GM23338 (cell line): ENCODE measurements around the gene NEURL1B. TPM values are rescaled to one million over a fixed set of nuclear protein-coding genes. Genes with fewer than 3 reads are reported as not detected.

Experiments used
- ATAC-seq: fragments of 200-7000 bp; cut with Tn5 transposase; 3 replicates; pipeline ENCODE4 v1.9.1; 2020
- DNase-seq: peaks from one replicate; pipeline ENCODE4 v3.0.0-alpha.2; 2015; ENCODE audit warnings: low spot score
- H2AFZ ChIP-seq: fragments of 200-600 bp; sonication (generic); 2 replicates; pipeline ENCODE4 v1.8.0; 2016; ENCODE audit warnings: antibody characterized with exemption, mild to moderate bottlenecking, moderate library complexity
- H3F3A ChIP-seq: fragments of 200-600 bp; sonication (generic); replicated peaks from 2 replicates; pipeline ENCODE4 v1.8.0; 2017; ENCODE audit warnings: antibody characterized with exemption, mixed run types, low read depth
- H3K27ac ChIP-seq: fragments of 200-600 bp; sonication (generic); 2 replicates; pipeline ENCODE4 v1.6.1; 2016; ENCODE audit warnings: low read depth
- H3K27me3 ChIP-seq: fragments of 200-600 bp; sonication (generic); 2 replicates; pipeline ENCODE4 v1.8.0; 2016; ENCODE audit warnings: mild to moderate bottlenecking, mixed run types, moderate library complexity; ENCODE audit not compliant: insufficient read depth
- H3K36me3 ChIP-seq: fragments of 200-600 bp; sonication (generic); 2 replicates; pipeline ENCODE4 v1.8.0; 2016; ENCODE audit warnings: mild to moderate bottlenecking; ENCODE audit not compliant: insufficient read depth
- H3K4me1 ChIP-seq: fragments of 200-600 bp; sonication (generic); 2 replicates; pipeline ENCODE4 v1.8.0; 2016; ENCODE audit warnings: mild to moderate bottlenecking, moderate library complexity; ENCODE audit not compliant: insufficient read depth
- H3K4me2 ChIP-seq: fragments of 200-600 bp; sonication (generic); 2 replicates; pipeline ENCODE4 v1.7.1; 2017; ENCODE audit warnings: mixed run types
- H3K4me3 ChIP-seq: fragments of 200-600 bp; sonication (generic); 2 replicates; pipeline ENCODE4 v1.6.1; 2016; ENCODE audit warnings: mixed run types
- H3K79me2 ChIP-seq: fragments of 200-600 bp; sonication (generic); replicated peaks from 2 replicates; pipeline ENCODE4 v1.8.0; 2017; ENCODE audit warnings: mild to moderate bottlenecking; ENCODE audit not compliant: insufficient read depth
- H3K9me2 ChIP-seq: fragments of 200-600 bp; sonication (generic); 2 replicates; pipeline ENCODE4 v1.8.0; 2017; ENCODE audit not compliant: insufficient read depth
- H4K20me1 ChIP-seq: fragments of 200-600 bp; sonication (generic); replicated peaks from 2 replicates; pipeline ENCODE4 v1.8.0; 2017; ENCODE audit warnings: mild to moderate bottlenecking; ENCODE audit not compliant: insufficient read depth
- H3K27ac Mint-ChIP-seq: 2 replicates; pipeline ENCODE4 v1.8.0; 2020; ENCODE audit warnings: inconsistent platforms, mild to moderate bottlenecking, moderate library complexity, mixed read lengths
- H3K27me3 Mint-ChIP-seq: 3 replicates; pipeline ENCODE4 v1.8.0; 2022; ENCODE audit warnings: low read depth, mild to moderate bottlenecking, moderate library complexity, mixed read lengths, inconsistent platforms; ENCODE audit not compliant: insufficient read depth, poor library complexity
- H3K36me3 Mint-ChIP-seq: 3 replicates; pipeline ENCODE4 v1.8.0; 2021; ENCODE audit warnings: low read depth, mild to moderate bottlenecking, inconsistent platforms, moderate library complexity, mixed read lengths
- H3K4me1 Mint-ChIP-seq: 3 replicates; pipeline ENCODE4 v1.8.0; 2020; ENCODE audit warnings: mild to moderate bottlenecking, inconsistent platforms, mixed read lengths
- H3K4me3 Mint-ChIP-seq: 3 replicates; pipeline ENCODE4 v1.8.0; 2021; ENCODE audit warnings: moderate library complexity, mild to moderate bottlenecking, inconsistent platforms, mixed read lengths
- H3K9me3 Mint-ChIP-seq: 3 replicates; pipeline ENCODE4 v1.8.0; 2020; ENCODE audit warnings: moderate library complexity, mild to moderate bottlenecking, inconsistent platforms, mixed read lengths
- CREB1 ChIP-seq: fragments of 250-450 bp; sonication (Bioruptor Pico); IDR thresholded peaks from 2 replicates; pipeline ENCODE4 v1.5.0; 2020; ENCODE audit warnings: low read depth, mild to moderate bottlenecking, moderate library complexity
- CTCF ChIP-seq, 2 experiments: fragments of 200-600 bp in 1 of 2; sonication (generic) in 1 of 2; conservative IDR thresholded peaks; 2 replicates each; pipeline versions ENCODE4 v1.5.1 to v1.6.1; 2016 to 2017; ENCODE audit warnings: antibody characterized with exemption in 2 of 2, low read depth in 2 of 2, mild to moderate bottlenecking in 2 of 2, moderate library complexity in 1 of 2
- ETS1 ChIP-seq: IDR thresholded peaks from 2 replicates; pipeline ENCODE4 v1.6.1; 2016; ENCODE audit warnings: antibody characterized with exemption
- EZH2 ChIP-seq: fragments of 200-600 bp; sonication (generic); IDR thresholded peaks from one replicate; pipeline ENCODE4 v1.8.0; 2017; ENCODE audit warnings: antibody characterized with exemption, mild to moderate bottlenecking, low read depth; ENCODE audit not compliant: unreplicated experiment
- EZH2phosphoT487 ChIP-seq: fragments of 200-600 bp; sonication (generic); IDR thresholded peaks from one replicate; pipeline ENCODE4 v1.8.1; 2018; ENCODE audit warnings: antibody characterized with exemption; ENCODE audit not compliant: unreplicated experiment
- JUNB ChIP-seq: IDR thresholded peaks from one replicate; pipeline ENCODE4 v1.6.1; 2016; ENCODE audit warnings: antibody characterized with exemption; ENCODE audit not compliant: unreplicated experiment
- NANOG ChIP-seq: IDR thresholded peaks from 2 replicates; pipeline ENCODE4 v1.6.1; 2016; ENCODE audit warnings: antibody characterized with exemption, borderline replicate concordance
- POLR2AphosphoS5 ChIP-seq: IDR thresholded peaks from 2 replicates; pipeline ENCODE4 v1.6.1; 2016; ENCODE audit warnings: antibody characterized with exemption, low read depth
- REST ChIP-seq: IDR thresholded peaks from one replicate; pipeline ENCODE4 v1.6.1; 2018; ENCODE audit warnings: antibody characterized with exemption; ENCODE audit not compliant: unreplicated experiment
- STAT1 ChIP-seq: IDR thresholded peaks from one replicate; pipeline ENCODE4 v1.6.1; 2016; ENCODE audit warnings: antibody characterized with exemption; ENCODE audit not compliant: unreplicated experiment
- ZNF114 ChIP-seq: fragments of 250-450 bp; sonication (Bioruptor Pico); IDR thresholded peaks from 2 replicates; pipeline ENCODE4 v1.5.0; 2020; ENCODE audit warnings: mild to moderate bottlenecking, moderate library complexity
- ZNF331 ChIP-seq: fragments of 250-450 bp; sonication (Bioruptor Pico); IDR thresholded peaks from 2 replicates; pipeline ENCODE4 v1.5.0; 2020; ENCODE audit warnings: low read depth, mild to moderate bottlenecking, moderate library complexity
- ZNF462 ChIP-seq: fragments of 250-450 bp; sonication (Bioruptor Pico); IDR thresholded peaks from 2 replicates; pipeline ENCODE4 v1.5.0; 2020; ENCODE audit warnings: mild to moderate bottlenecking, moderate library complexity
- polyA plus RNA-seq: library from polyadenylated mRNA; unstranded; fragments of >200 nt; fragmentation: Nextera tagmentation; extraction: Ambion mirVana; gene quantifications from 2 replicates; pipeline ENCODE4 v1.2.1, GENCODE V29; 2016
- total RNA-seq: library from RNA; depleted of rRNA; stranded (reverse); fragments of >200 nt; shearing (Covaris generic); gene quantifications from 2 replicates; pipeline ENCODE4 v1.2.3, GENCODE V29; 2014

Gene NEURL1B
- total and polyA plus RNA-seq, 2 experiments from 2014 or later, result 1.9 to 13.3 TPM

- Mint-ChIP-seq H3K4me3 (no peak overlapping the region), H3K27me3 (peaks cover 3% of the 10 kb centered on the region), H3K4me1 (peaks cover 8% of the 10 kb centered on the region; the same call in 2 of the 3 replicates), H3K36me3 (no peaks in the 10 kb centered on the region), H3K27ac (no peak overlapping the region), H3K9me3 (no peaks in the 10 kb centered on the region)
- H2AFZ ChIP-seq, result no peak overlapping the region
- no peak for ATAC-seq
- no peak overlapping the region for H3K4me3 ChIP-seq
- no peaks in the 10 kb centered on the region for H3K4me1 ChIP-seq
- no peak for TF ChIP-seq POLR2AphosphoS5
- no peak for TF ChIP-seq CREB1
- TF ChIP-seq EZH2, result no peak
- no peak for TF ChIP-seq ZNF462 (CRISPR knock-in tag)
- no peak for TF ChIP-seq ZNF114
- TF ChIP-seq JUNB, result no peak
- no peak for TF ChIP-seq EZH2phosphoT487
- TF ChIP-seq NANOG, result no peak
- TF ChIP-seq CTCF (conservative IDR thresholded peaks at IDR 0.05; ENCODE audit: low read depth in 2 of 2), result no peak
- no peak for TF ChIP-seq STAT1
- no peak for TF ChIP-seq ZNF331 (CRISPR knock-in tag)
- no peak for TF ChIP-seq ETS1
- no peak for TF ChIP-seq REST
- DNase-seq, result no peak
- no peaks in the 10 kb centered on the region for H3K36me3 ChIP-seq
- H3K27me3 ChIP-seq, result no peaks in the 10 kb centered on the region
- H3K9me2 ChIP-seq, result no peaks in the 10 kb centered on the region
- H4K20me1 ChIP-seq, result no peaks in the 10 kb centered on the region
- H3K27ac ChIP-seq, result no peak overlapping the region
- H3K79me2 ChIP-seq, result no peaks in the 10 kb centered on the region
- H3F3A ChIP-seq, result no peaks in the 10 kb centered on the region
- H3K4me2 ChIP-seq, result no peak overlapping the region
Measured at GRCh38 chr5:172708183-172708505, 67.1 kb downstream of the NEURL1B start.
